Colonic mucosa (tissue), 4 donors: Measurements from ENCODE around the gene UBE2U. TPM values are rescaled to one million over a fixed set of nuclear protein-coding genes. Genes with fewer than 3 reads are reported as not detected.
A peak's percentile ranks its signal among the peaks of the same experiment; 100 is the strongest.

Source experiments
- DNase-seq: peaks from one replicate; pipeline ENCODE4 v3.0.0-alpha.2; 2020
- H3K27ac ChIP-seq: fragments of 200-600 bp; one replicate; pipeline ENCODE4 v1.8.0; 2021
- H3K27me3 ChIP-seq: fragments of 200-600 bp; one replicate; pipeline ENCODE4 v1.8.0; 2021
- H3K36me3 ChIP-seq: fragments of 200-600 bp; one replicate; pipeline ENCODE4 v1.8.0; 2021
- H3K4me1 ChIP-seq: fragments of 200-600 bp; one replicate; pipeline ENCODE4 v1.8.0; 2021; ENCODE audit warnings: mild to moderate bottlenecking
- H3K4me3 ChIP-seq: fragments of 200-600 bp; one replicate; pipeline ENCODE4 v1.8.0; 2021
- H3K9ac ChIP-seq, 2 donors: one replicate each; pipeline ENCODE4 v1.7.0; 2013; ENCODE audit warnings: control low read depth in 2 of 2, low read depth in 2 of 2, low read length in 2 of 2
- H3K9me3 ChIP-seq: fragments of 200-600 bp; one replicate; pipeline ENCODE4 v1.8.0; 2021
- CTCF ChIP-seq: fragments of 200-600 bp; IDR thresholded peaks from one replicate; pipeline ENCODE4 v1.8.0; 2022; ENCODE audit warnings: antibody characterized with exemption, mild to moderate bottlenecking
- intact Hi-C: fragments of 100-400 bp; cut with DNase I; formaldehyde crosslinking; loops from one replicate; pipeline ENCODE4 v1.14.1; 2022
- total RNA-seq, 2 donors: library from RNA; stranded (reverse); fragmentation: NEBNext Ultra II Directional in 1 of 2; extraction: Animal tissue kit (Norgen Biotek cat#: 25700) in 1 of 2; gene quantifications; one replicate each; pipeline ENCODE4 v1.2.1, GENCODE V29; 2021
- donor health status: healthy.
- donor health status: DM: no; HTN: no; CAD: no.
- donor health status: DM: no; HTN: no; CAD: no.

The UBE2U gene
- total RNA-seq, 2 donors from 2014 or later, result not detected

GRCh38 chr1:64240206-64240605, 36.8 kb downstream of the UBE2U start:
- DNase-seq, result no peak
- Histone ChIP-seq H3K4me3 (no peak overlapping the region), H3K4me1 (no peaks in the 10 kb centered on the region), H3K27me3 (no peaks in the 10 kb centered on the region), H3K27ac (no peak overlapping the region), H3K9ac (no peak overlapping the region), H3K36me3 (no peaks in the 10 kb centered on the region), H3K9me3 (no peaks in the 10 kb centered on the region)
- no peak for TF ChIP-seq CTCF
- intact Hi-C loops, result loop anchor here (10.0 kb wide), 2 partner anchors 105 to 665 kb away; no protein-coding TSS in a partner anchor

GRCh38 chr1:64241069-64241468, 37.6 kb downstream of the UBE2U start:
- intact Hi-C loops, result loop anchor here (10.0 kb wide), 2 partner anchors 106 to 666 kb away; no protein-coding TSS in a partner anchor
- no peaks in the 10 kb centered on the region for H3K36me3 ChIP-seq
- no peaks in the 10 kb centered on the region for H3K9me3 ChIP-seq
- H3K27me3 ChIP-seq, result no peaks in the 10 kb centered on the region
- no peaks in the 10 kb centered on the region for H3K4me1 ChIP-seq
- no peak overlapping the region for H3K9ac ChIP-seq
- H3K27ac ChIP-seq, result no peak overlapping the region
- H3K4me3 ChIP-seq, result no peak overlapping the region
- no peak for DNase-seq
- TF ChIP-seq CTCF, result no peak

- Histone ChIP-seq H3K4me1 (no peaks in the 10 kb centered on the region), H3K9me3 (no peaks in the 10 kb centered on the region), H3K27me3 (no peaks in the 10 kb centered on the region), H3K9ac (no peak overlapping the region), H3K4me3 (no peak overlapping the region), H3K36me3 (no peaks in the 10 kb centered on the region), H3K27ac (no peak overlapping the region)
- no peak for DNase-seq
- intact Hi-C loops, result loop anchor here (10.0 kb wide), 2 partner anchors 108 to 668 kb away; no protein-coding TSS in a partner anchor
- no peak for TF ChIP-seq CTCF
Measured at GRCh38 chr1:64242895-64243756, 39.7 kb downstream of the UBE2U start.

- no peak for TF ChIP-seq CTCF
- H3K36me3 ChIP-seq, result no peaks in the 10 kb centered on the region
- H3K9me3 ChIP-seq, result no peaks in the 10 kb centered on the region
- H3K4me3 ChIP-seq, result no peak overlapping the region
- H3K4me1 ChIP-seq, result no peaks in the 10 kb centered on the region
- no peak for DNase-seq
- intact Hi-C loops, result loop anchor here (10.0 kb wide), 2 partner anchors 109 to 669 kb away; no protein-coding TSS in a partner anchor
- no peak overlapping the region for H3K9ac ChIP-seq
- H3K27me3 ChIP-seq, result no peaks in the 10 kb centered on the region
- no peak overlapping the region for H3K27ac ChIP-seq
Measured at GRCh38 chr1:64243757-64244080, 40.3 kb downstream of the UBE2U start.

- Histone ChIP-seq H3K27me3 (no peaks in the 10 kb centered on the region), H3K4me1 (no peaks in the 10 kb centered on the region), H3K9me3 (no peaks in the 10 kb centered on the region), H3K27ac (no peak overlapping the region), H3K4me3 (no peak overlapping the region), H3K36me3 (no peaks in the 10 kb centered on the region), H3K9ac (peak overlapping the region in 1 of 2 donors; percentile 15)
- no peak for TF ChIP-seq CTCF
- intact Hi-C loops, result loop anchor here (5.0 to 10.0 kb wide), 3 partner anchors 111 to 671 kb away; no protein-coding TSS in a partner anchor
- peak; percentile 21 for DNase-seq
Measured at GRCh38 chr1:64245495-64245894, 42.1 kb downstream of the UBE2U start.
